HG03460 (cell line): Measurements from ENCODE around the gene SHISA6.

Experiments used
- ATAC-seq: cut with Tn5 transposase; IDR thresholded peaks from one replicate; pipeline ENCODE4 v1.9.1; 2021; ENCODE audit not compliant: unreplicated experiment

The SHISA6 gene

GRCh38 chr17:11240841-11241610, at the start of gene SHISA6:
Gene SHISA6 (plus strand): TSS chr17:11241213.
- no peak for ATAC-seq

GRCh38 chr17:11195801-11196200, 45.2 kb upstream of the SHISA6 start:
- no peak for ATAC-seq

GRCh38 chr17:11204991-11205390, 36.0 kb upstream of the SHISA6 start:
- no peak for ATAC-seq

GRCh38 chr17:11205659-11206058, 35.4 kb upstream of the SHISA6 start:
- no peak for ATAC-seq

- no peak for ATAC-seq
Measured at GRCh38 chr17:11209906-11210305, 31.1 kb upstream of the SHISA6 start.

GRCh38 chr17:11212792-11213191, 28.2 kb upstream of the SHISA6 start:
- no peak for ATAC-seq

GRCh38 chr17:11216976-11217375, 24.0 kb upstream of the SHISA6 start:
- no peak for ATAC-seq

GRCh38 chr17:11221196-11221595, 19.8 kb upstream of the SHISA6 start:
- no peak for ATAC-seq

GRCh38 chr17:11221721-11222120, 19.3 kb upstream of the SHISA6 start:
- ATAC-seq, result no peak

- no peak for ATAC-seq
Measured at GRCh38 chr17:11238705-11239104, 2.3 kb upstream of the SHISA6 start.

GRCh38 chr17:11239379-11239970, 1.5 kb upstream of the SHISA6 start:
- no peak for ATAC-seq

GRCh38 chr17:11240041-11240840, 772 bp upstream of the SHISA6 start:
- ATAC-seq, result no peak

- no peak for ATAC-seq
Measured at GRCh38 chr17:11241611-11242226, 706 bp downstream of the SHISA6 start.

GRCh38 chr17:11242411-11242810, 1.4 kb downstream of the SHISA6 start:
- no peak for ATAC-seq

- no peak for ATAC-seq
Measured at GRCh38 chr17:11244776-11245175, 3.8 kb downstream of the SHISA6 start.

GRCh38 chr17:11245187-11245586, 4.2 kb downstream of the SHISA6 start:
- ATAC-seq, result no peak

- no peak for ATAC-seq
Measured at GRCh38 chr17:11245791-11246190, 4.8 kb downstream of the SHISA6 start.

- ATAC-seq, result no peak
Measured at GRCh38 chr17:11250161-11250560, 9.1 kb downstream of the SHISA6 start.

GRCh38 chr17:11251561-11252107, 10.6 kb downstream of the SHISA6 start:
- no peak for ATAC-seq

- no peak for ATAC-seq
Measured at GRCh38 chr17:11252146-11252545, 11.1 kb downstream of the SHISA6 start.

GRCh38 chr17:11256877-11257276, 15.9 kb downstream of the SHISA6 start:
- no peak for ATAC-seq
